HG02870 (cell line): ENCODE results near the gene EFHC1.

Source experiments
- ATAC-seq: cut with Tn5 transposase; IDR thresholded peaks from one replicate; pipeline ENCODE4 v1.9.1; 2021; ENCODE audit warnings: mild to moderate bottlenecking, moderate library complexity; ENCODE audit not compliant: unreplicated experiment

The EFHC1 gene

GRCh38 chr6:52395969-52396368 lies 24.2 kb upstream of the EFHC1 start:
- no peak for ATAC-seq

- ATAC-seq = no peak
Observed at GRCh38 chr6:52399511-52400312, 20.4 kb upstream of the EFHC1 start.

DNA sequence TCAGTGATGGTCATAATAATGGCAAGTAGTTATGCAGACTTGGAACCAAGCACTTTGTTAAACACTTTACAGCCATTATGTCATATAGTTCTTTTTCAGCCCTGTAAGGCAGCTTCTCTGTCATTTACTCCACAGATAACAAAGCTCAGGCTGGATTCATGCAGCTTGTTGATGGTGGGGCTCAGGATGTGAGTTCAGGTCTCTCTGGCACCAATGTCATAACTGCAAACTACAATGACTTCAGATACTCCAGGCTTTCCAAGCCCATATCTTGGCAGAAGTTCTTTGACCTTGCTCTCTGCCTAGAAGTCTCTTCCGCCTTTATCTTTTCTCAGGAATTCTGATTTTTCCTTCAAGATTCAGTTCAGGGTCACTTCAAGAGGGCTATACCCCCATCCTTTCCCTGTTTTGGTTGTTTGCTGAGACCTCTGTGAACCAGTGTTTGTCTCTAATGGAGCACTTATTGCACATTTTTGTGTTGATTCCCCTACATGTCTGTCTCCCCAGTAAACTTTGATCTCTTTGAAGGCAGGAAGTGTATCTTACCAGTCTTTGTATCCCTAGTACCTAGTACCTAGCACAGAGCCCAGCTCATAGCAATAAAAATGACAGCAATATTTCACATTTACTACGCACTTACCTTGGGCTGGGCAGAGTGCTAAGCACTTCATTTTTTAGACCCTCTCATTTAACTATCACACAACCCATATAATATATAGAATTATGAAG lies 19.7 kb upstream of the EFHC1 start:
- ATAC-seq = no peak

DNA sequence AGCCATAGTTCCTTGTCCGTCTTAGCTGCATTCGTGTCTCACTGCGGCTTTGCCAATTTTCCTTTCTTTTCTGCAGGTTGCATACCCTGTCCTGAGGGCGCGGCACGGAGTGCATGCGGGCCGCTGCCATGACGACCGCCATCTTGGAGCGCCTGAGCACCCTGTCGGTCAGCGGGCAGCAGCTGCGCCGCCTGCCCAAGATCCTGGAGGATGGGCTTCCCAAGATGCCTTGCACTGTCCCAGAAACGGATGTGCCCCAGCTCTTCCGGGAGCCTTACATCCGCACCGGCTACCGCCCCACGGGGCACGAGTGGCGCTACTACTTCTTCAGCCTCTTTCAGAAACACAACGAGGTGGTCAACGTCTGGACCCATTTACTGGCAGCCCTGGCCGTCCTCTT lies 17.1 kb upstream of the EFHC1 start:
- no peak for ATAC-seq

- ATAC-seq = no peak
Observed at GRCh38 chr6:52403627-52404026, 16.5 kb upstream of the EFHC1 start.

- no peak for ATAC-seq
Observed at GRCh38 chr6:52405243-52405642, 14.9 kb upstream of the EFHC1 start.

DNA sequence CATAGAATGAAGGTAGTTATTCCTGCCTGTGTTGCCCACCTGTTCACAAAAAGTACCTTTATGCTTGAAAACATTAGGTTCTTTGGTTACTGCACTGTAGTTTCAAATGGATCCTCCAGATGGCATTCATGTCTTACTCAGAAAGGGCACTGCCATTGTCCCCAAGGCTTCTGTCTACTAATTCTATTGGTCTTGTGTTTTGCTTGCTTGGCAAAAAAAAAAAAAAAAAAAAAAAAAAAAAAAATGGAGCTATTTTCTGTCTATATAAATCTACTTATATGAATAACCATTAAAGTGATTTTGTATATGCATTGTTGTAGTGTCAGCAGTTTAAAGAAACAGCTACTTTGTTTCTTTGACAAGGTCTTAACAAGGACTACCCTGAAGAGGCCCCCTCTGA lies 12.7 kb upstream of the EFHC1 start:
- no peak for ATAC-seq

- ATAC-seq = no peak
Observed at GRCh38 chr6:52409499-52409898, 10.6 kb upstream of the EFHC1 start.

- no peak for ATAC-seq
Observed at GRCh38 chr6:52410979-52411378, 9.2 kb upstream of the EFHC1 start.

DNA sequence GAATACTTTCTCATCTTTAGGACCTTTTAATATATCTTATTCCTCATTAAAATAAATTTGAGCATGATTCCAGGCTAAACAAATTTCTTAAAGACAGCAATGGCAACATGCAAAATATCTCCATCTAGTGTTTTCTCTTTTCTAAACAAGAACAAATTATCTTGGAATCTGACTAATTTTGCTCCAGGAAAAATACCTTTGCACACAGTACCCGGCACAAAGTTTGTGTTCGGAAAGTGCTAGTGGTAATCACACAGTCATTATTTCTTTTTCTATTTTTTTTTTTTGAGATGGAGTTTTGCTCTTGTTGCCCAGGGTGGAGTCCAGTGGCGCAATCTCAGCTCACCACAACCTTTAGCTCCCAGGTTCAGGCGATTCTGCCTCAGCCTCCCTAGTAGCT lies 8.2 kb upstream of the EFHC1 start:
- no peak for ATAC-seq

GRCh38 chr6:52415333-52415732 lies 4.8 kb upstream of the EFHC1 start:
- ATAC-seq = no peak

- ATAC-seq = no peak
Observed at GRCh38 chr6:52415917-52416628, 4.1 kb upstream of the EFHC1 start.

DNA sequence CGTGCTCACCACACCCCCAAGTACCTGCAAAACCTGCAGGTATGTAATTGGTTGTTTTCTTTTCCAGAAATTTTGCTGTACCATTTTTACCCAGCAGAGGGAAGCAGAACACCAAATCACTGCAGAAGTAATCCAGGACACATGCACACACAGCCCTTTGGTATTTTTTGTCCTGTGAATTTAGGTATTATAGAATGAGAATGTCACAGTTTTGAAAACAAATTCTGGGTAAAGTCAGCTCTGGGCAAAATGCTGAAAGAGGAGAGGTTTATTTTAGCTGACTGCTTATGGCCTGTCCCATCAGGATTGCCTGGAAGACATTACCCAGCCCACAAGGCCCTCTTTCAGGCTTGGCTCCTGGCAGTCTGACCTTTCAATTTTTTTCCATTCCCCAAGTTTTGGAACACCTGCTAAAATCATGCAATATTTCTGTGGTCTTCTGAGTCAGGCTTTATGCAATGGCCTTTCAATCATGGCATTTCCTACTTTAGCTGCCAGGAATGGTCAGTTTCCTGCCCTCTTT lies 3.5 kb upstream of the EFHC1 start:
- ATAC-seq = no peak

DNA sequence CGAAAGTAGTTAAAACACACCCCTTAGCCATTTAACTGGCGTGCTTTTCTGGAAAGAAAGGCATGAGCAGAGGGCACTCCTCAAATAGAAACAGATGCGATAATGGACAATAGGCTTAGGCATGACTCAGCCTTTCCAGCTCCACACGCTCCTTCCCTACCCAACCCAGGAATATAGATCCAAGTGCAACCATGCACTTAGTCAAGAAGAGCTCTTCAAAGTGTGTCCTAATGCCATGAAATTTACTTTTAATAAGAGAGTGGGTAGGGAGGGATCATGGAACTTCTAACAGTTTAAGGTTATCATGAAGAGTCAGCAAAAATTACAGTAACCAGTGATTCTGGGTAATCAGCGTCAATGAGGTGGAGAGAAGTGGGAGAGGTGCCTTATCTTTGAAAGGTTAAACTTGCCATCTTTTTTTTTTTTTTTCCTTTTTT lies 2.4 kb upstream of the EFHC1 start:
- no peak for ATAC-seq

DNA sequence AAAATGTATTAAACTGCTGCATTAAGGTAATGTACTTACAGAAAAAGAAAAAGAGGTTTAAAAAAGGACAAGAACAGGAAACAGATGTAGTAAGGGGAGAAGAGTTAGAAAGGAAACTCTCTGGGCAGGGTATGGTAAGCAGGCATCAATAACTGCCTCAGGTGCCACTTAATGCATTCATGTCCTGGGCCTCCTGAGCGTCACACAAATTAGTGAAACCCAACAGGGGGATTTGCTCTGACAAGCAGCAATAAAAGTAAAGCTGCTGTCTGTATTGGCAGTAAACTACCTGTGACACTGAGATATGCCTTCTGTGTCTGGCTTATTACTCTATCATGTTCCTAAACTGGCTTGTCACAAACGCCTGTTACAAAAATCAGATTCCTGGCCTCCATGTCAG lies 1.5 kb upstream of the EFHC1 start:
- no peak for ATAC-seq

DNA sequence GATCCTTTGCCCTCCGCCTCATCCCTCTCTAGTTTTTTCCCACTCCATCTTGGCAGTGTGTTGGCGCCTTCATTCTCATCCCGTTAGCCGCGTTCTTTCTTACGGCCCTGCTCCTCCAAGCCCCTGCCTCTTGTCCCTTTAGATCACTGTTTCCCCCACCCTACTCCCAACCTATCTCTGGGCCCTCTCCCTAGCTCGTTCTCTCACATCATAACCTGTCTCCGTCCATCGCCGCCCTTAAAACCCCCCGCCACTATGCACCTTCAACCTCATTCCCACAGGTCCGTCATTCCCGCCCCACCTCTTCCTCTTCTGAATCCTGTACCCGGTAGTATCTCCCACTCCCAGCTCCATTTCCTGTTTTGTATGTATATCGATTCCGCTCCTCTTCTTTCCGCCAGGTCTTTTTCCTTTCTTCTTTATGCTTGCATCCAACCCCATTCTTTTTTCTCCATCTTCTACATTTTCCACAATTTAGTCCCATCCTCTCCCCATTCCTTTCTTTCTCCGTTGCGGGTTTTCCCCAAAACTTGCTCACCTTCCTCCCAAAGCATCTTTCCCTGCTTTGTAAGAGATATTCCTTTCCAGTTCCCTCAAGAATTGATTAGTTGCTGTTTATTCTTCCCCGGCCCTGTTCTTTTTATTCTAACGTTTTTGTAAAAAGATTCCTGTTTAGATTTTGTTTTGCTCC lies 671 bp downstream of the EFHC1 start:
- ATAC-seq = no peak

DNA sequence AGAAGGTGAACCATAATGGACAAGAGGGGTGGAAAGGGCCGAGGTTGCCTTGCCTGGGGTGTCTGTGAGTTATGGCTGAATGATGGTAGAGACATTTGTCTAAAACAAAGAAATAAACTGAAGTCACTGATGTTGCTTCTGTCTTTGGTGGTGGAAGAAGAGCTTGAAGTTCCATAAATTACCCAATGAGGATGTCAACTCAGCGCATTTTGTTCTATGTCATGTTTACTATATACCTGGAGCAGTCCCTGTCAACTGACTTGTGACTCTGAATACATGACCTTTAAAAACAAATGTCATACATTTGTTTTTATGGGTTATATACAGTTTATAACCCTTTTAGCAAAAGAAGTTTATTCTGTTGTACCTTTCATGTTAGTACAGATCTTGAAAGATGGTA lies 2.0 kb downstream of the EFHC1 start:
- no peak for ATAC-seq

GRCh38 chr6:52423448-52423847 lies 3.3 kb downstream of the EFHC1 start:
- ATAC-seq = no peak

DNA sequence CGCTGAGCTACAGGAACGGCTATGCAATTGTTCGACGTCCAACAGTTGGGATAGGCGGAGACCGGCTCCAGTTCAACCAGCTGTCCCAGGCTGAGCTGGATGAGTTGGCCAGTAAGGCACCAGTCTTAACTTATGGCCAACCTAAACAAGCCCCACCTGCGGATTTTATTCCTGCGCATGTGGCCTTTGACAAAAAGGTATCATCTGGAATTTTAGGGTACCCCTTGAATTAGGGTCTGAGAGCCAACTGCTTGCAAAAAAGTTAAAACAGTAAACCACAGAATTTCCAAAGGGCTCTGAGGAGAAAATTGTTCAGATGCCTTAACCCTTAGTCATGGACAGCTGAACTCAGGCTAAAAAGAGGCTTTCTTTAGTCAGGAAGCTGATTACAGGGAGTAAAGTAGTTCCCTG lies 3.8 kb downstream of the EFHC1 start:
- ATAC-seq = no peak

GRCh38 chr6:52424513-52424912 lies 4.4 kb downstream of the EFHC1 start:
- ATAC-seq = no peak

GRCh38 chr6:52426667-52427066 lies 6.5 kb downstream of the EFHC1 start:
- ATAC-seq = no peak
